HepG2 (cell line): ENCODE results near the gene SCN8A.

Experiments used
- BRCA1 ChIP-seq: sonication (generic); formaldehyde crosslinking; IDR thresholded peaks from 2 replicates; pipeline ENCODE4 v1.4.0; 2020; ENCODE audit warnings: missing genetic modification reagents
- JUND ChIP-seq: sonication (generic); formaldehyde crosslinking; IDR thresholded peaks from 2 replicates; pipeline ENCODE4 v1.8.0; 2022; ENCODE audit warnings: mild to moderate bottlenecking, missing genetic modification reagents
- NFIC ChIP-seq: IDR thresholded peaks from 2 replicates; pipeline ENCODE4 v1.6.1; 2012; ENCODE audit warnings: mild to moderate bottlenecking, low read length, inconsistent platforms
- POGZ ChIP-seq: sonication (generic); formaldehyde crosslinking; IDR thresholded peaks from 2 replicates; pipeline ENCODE4 v1.4.0; 2020; ENCODE audit warnings: mild to moderate bottlenecking, missing genetic modification reagents
- PTBP1 ChIP-seq: fragments of 200-400 bp; formaldehyde crosslinking; IDR thresholded peaks from 2 replicates; pipeline ENCODE4 v1.6.1; 2018; ENCODE audit warnings: low read length, low read depth; ENCODE audit not compliant: poor library complexity, severe bottlenecking
- YY1 ChIP-seq: IDR thresholded peaks from 2 replicates; pipeline ENCODE4 v1.6.1; 2011; ENCODE audit warnings: low read length, low read depth, moderate library complexity, mild to moderate bottlenecking; ENCODE audit not compliant: insufficient read depth, insufficient replicate concordance
- ZFP37 ChIP-seq: sonication (generic); formaldehyde crosslinking; IDR thresholded peaks from 2 replicates; pipeline ENCODE4 v1.4.0; 2020; ENCODE audit warnings: missing genetic modification reagents, borderline replicate concordance
- ZKSCAN8 ChIP-seq: IDR thresholded peaks from 2 replicates; pipeline ENCODE4 v1.6.1; 2016; ENCODE audit warnings: borderline replicate concordance, missing genetic modification reagents, missing compliant biosample characterization
- ZNF33B ChIP-seq: sonication (generic); formaldehyde crosslinking; IDR thresholded peaks from 2 replicates; pipeline ENCODE4 v1.5.1; 2020; ENCODE audit warnings: mild to moderate bottlenecking, missing genetic modification reagents

DNA sequence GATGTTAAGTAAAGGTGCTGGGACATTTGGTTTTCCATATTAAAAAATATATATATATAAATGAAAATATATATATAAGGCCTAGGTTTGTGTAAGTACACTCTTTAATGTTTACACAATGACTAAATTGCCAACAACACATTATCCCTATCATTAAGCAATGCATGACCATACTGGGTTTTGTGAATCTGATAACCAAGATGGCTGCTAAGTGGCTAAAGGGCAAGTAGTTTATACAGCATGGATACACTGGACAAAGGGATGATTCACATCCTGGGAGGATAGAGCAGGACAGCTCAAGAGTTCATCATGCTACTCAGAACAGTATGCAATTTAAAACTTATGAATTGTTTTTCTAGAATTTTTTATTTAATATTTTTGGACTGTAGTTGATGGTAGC, 168.1 kb downstream of the SCN8A start:
- TF ChIP-seq YY1: no peak
- no peak for TF ChIP-seq ZKSCAN8 (CRISPR knock-in tag)
- TF ChIP-seq POGZ (CRISPR knock-in tag): no peak
- no peak for TF ChIP-seq ZFP37 (CRISPR knock-in tag)
- TF ChIP-seq NFIC: no peak
- TF ChIP-seq ZNF33B (CRISPR knock-in tag): no peak
- no peak for TF ChIP-seq PTBP1
- TF ChIP-seq BRCA1 (CRISPR knock-in tag): no peak
- TF ChIP-seq JUND: no peak
